Measurements from ENCODE around the gene EXOC3L1. TPM values are rescaled to one million over a fixed set of nuclear protein-coding genes. Genes with fewer than 3 reads are reported as not detected.

Gene EXOC3L1
- total RNA-seq, 1 donor from 2014 or later: 0.45 TPM

- H3K4me2 ChIP-seq (ENCODE audit: low read length): peak within 1 kb of the TSS; percentile 81
- H2AFZ ChIP-seq (ENCODE audit: low read depth, low read length): peak within 1 kb of the TSS; percentile 16
- H4K20me1 ChIP-seq (ENCODE audit: insufficient read depth, low read length): peaks cover 31% of the 10 kb centered on the region
- H3K27me3 ChIP-seq (ENCODE audit: insufficient read depth, low read length): peaks cover 68% of the 10 kb centered on the region
- Mint-ChIP-seq H3K36me3 (ENCODE audit: low read depth, unreplicated experiment) (peaks cover 2% of the 10 kb centered on the region), H3K9me3 (ENCODE audit: unreplicated experiment) (peaks cover 15% of the 10 kb centered on the region), H3K27me3 (ENCODE audit: low read depth, unreplicated experiment) (peaks cover 53% of the 10 kb centered on the region), H3K4me1 (ENCODE audit: low read depth, unreplicated experiment) (peaks cover 3% of the 10 kb centered on the region), H3K27ac (ENCODE audit: unreplicated experiment) (peak within 1 kb of the TSS; percentile 41), H3K4me3 (ENCODE audit: unreplicated experiment) (no peak within 1 kb of the TSS)
- H3K36me3 ChIP-seq (ENCODE audit: insufficient read depth, low read length): no peaks in the 10 kb centered on the region
- H3K4me1 ChIP-seq (ENCODE audit: insufficient read depth, low read length): peaks cover 25% of the 10 kb centered on the region
- H3K9me3 ChIP-seq (ENCODE audit: insufficient read depth, low read depth, low read length): no peaks in the 10 kb centered on the region
- H3K79me2 ChIP-seq (ENCODE audit: insufficient read depth, low read length): no peaks in the 10 kb centered on the region
- FAIRE-seq: no peak
- TF ChIP-seq EZH2 (IDR thresholded peaks at IDR 0.05; ENCODE audit: insufficient read depth, low read length) (no peak), CTCF (IDR thresholded peaks at IDR 0.05; ENCODE audit: insufficient read depth, low read depth, low read length) (no peak)
- H3K4me3 ChIP-seq (ENCODE audit: insufficient read depth, low read depth, low read length): peak within 1 kb of the TSS; percentile 48
- DNase-seq (ENCODE audit: low read depth): no peak
- no peak within 1 kb of the TSS for H3K27ac ChIP-seq (ENCODE audit: low read depth, low read length)
- no peak within 1 kb of the TSS for H3K9ac ChIP-seq (ENCODE audit: low read length)
Measured at GRCh38 chr16:67164599-67165061, 25.3 kb downstream of the EXOC3L1 start, which contains the start of gene HSF4. Gene HSF4, plus strand, starts transcription at chr16:67164745. Its CDS starts 67 bp downstream, at chr16:67164812.

- no peak overlapping the region for H3K27ac ChIP-seq (ENCODE audit: low read depth, low read length)
- peaks cover 28% of the 10 kb centered on the region for H3K4me1 ChIP-seq (ENCODE audit: insufficient read depth, low read length)
- no peak overlapping the region for H3K27ac Mint-ChIP-seq (ENCODE audit: unreplicated experiment)
Measured at GRCh38 chr16:67163999-67164558, 25.9 kb downstream of the EXOC3L1 start.

More at GRCh38 chr16:67163999-67164558, 25.9 kb downstream of the EXOC3L1 start:
- Histone ChIP-seq H3K4me3 (ENCODE audit: insufficient read depth, low read depth, low read length) (no peak overlapping the region), H3K4me2 (ENCODE audit: low read length) (peak overlapping the region; percentile 81), H3K9ac (ENCODE audit: low read length) (no peak overlapping the region), H3K79me2 (ENCODE audit: insufficient read depth, low read length) (no peaks in the 10 kb centered on the region), H3K36me3 (ENCODE audit: insufficient read depth, low read length) (no peaks in the 10 kb centered on the region), H4K20me1 (ENCODE audit: insufficient read depth, low read length) (peaks cover 31% of the 10 kb centered on the region), H3K9me3 (ENCODE audit: insufficient read depth, low read depth, low read length) (no peaks in the 10 kb centered on the region), H2AFZ (ENCODE audit: low read depth, low read length) (no peak overlapping the region), H3K27me3 (ENCODE audit: insufficient read depth, low read length) (peaks cover 66% of the 10 kb centered on the region)
- TF ChIP-seq EZH2 (IDR thresholded peaks at IDR 0.05; ENCODE audit: insufficient read depth, low read length) (no peak), CTCF (IDR thresholded peaks at IDR 0.05; ENCODE audit: insufficient read depth, low read depth, low read length) (no peak)
- FAIRE-seq: no peak
- Mint-ChIP-seq H3K4me3 (ENCODE audit: unreplicated experiment) (no peak overlapping the region), H3K36me3 (ENCODE audit: low read depth, unreplicated experiment) (peaks cover 2% of the 10 kb centered on the region), H3K4me1 (ENCODE audit: low read depth, unreplicated experiment) (no peaks in the 10 kb centered on the region), H3K27me3 (ENCODE audit: low read depth, unreplicated experiment) (peaks cover 53% of the 10 kb centered on the region), H3K9me3 (ENCODE audit: unreplicated experiment) (peaks cover 15% of the 10 kb centered on the region)
- DNase-seq (ENCODE audit: low read depth): no peak

Data from astrocyte (in vitro differentiated cells and primary cell).